GM13977 (cell line): ENCODE results near the gene MYCBPAP.

Experiments
- DNase-seq: peaks from one replicate; pipeline ENCODE4 v3.0.0; 2012; ENCODE audit warnings: low spot score
- CTCF ChIP-seq: IDR thresholded peaks from 2 replicates; pipeline ENCODE4 v1.5.1; 2012; ENCODE audit warnings: mild to moderate bottlenecking, control low read depth; ENCODE audit not compliant: insufficient read depth; ENCODE audit errors: extremely low read depth, missing control alignments
- in situ Hi-C: fragments of 300-500 bp; cut with MboI; formaldehyde crosslinking; loops from one replicate; pipeline ENCODE4 v1.12.0; 2022; ENCODE audit warnings: low sequenced_read_pairs, low pct_unique_long_range_greater_than_20kb, mixed read lengths, inconsistent platforms; ENCODE audit not compliant: unreplicated experiment

MYCBPAP gene

GRCh38 chr17:50580646-50581045 is 72.4 kb downstream of the MYCBPAP start:
- TF ChIP-seq CTCF = no peak
- no peak for DNase-seq
- in situ Hi-C loops = no loop called here
